Fibroblast of the aortic adventitia (primary cell): ENCODE data around the gene IL27RA. TPM values are rescaled to one million over a fixed set of nuclear protein-coding genes. Genes with fewer than 3 reads are reported as not detected.

Experiments
- DNase-seq: peaks from one replicate; pipeline ENCODE4 v3.0.0-alpha.2; 2010; ENCODE audit warnings: low read depth
- H3K4me3 ChIP-seq: 2 replicates; pipeline ENCODE4 v1.5.1; 2011; ENCODE audit warnings: low read depth, mild to moderate bottlenecking, control low read depth, low read length, moderate library complexity
- CTCF ChIP-seq: IDR thresholded peaks from 2 replicates; pipeline ENCODE4 v1.5.1; 2011; ENCODE audit warnings: mild to moderate bottlenecking, low read length, control low read depth, inconsistent platforms; ENCODE audit not compliant: insufficient read depth
- total RNA-seq: library from RNA; depleted of rRNA; stranded (reverse); fragments of >200 nt; gene quantifications from 2 replicates; pipeline ENCODE4 v1.2.3, GENCODE V29; 2012; ENCODE audit warnings: low replicate concordance

Gene IL27RA
- total RNA-seq, 1 donor, result 0.63 TPM

GRCh38 chr19:13993590-13994300 lies 37.8 kb upstream of the IL27RA start:
- no peak overlapping the region for H3K4me3 ChIP-seq
- TF ChIP-seq CTCF, result no peak
- no peak for DNase-seq

DNA sequence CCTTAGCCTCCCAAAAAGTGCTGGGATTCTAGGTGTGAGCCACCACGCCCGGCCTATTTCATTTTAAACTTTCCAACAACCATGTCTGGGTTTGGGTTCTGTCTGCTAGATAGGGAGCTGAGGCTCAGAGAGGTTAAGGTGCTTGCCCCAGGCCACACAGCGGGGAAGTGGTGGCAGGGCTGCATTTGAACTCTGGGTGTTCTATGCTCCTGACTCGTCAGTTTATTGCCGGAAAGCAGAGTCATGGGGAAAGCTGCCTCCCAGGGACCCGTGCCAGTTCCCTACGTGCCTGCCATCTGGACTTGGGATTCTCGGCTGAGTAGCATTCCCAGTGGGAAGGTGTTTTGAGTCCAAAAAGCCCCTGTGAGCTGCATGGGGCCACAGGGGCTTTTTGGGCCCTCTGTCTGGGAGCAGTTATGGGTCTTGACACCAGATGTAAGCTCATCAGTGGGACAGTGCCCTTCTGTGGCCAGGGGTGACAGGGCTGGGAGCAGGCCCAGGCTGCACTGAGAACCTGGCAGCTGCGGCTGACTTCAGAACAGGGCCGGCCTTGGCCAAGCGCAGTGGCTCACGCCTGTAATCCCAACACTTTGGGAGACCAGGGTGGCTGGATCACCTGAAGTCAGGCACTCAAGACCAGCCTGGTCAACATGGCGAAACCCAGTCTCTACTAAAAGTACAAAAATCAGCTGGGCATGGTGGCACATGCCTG lies 36.4 kb upstream of the IL27RA start:
- H3K4me3 ChIP-seq, result no peak overlapping the region
- TF ChIP-seq CTCF, result no peak
- peak; percentile 60 for DNase-seq

DNA sequence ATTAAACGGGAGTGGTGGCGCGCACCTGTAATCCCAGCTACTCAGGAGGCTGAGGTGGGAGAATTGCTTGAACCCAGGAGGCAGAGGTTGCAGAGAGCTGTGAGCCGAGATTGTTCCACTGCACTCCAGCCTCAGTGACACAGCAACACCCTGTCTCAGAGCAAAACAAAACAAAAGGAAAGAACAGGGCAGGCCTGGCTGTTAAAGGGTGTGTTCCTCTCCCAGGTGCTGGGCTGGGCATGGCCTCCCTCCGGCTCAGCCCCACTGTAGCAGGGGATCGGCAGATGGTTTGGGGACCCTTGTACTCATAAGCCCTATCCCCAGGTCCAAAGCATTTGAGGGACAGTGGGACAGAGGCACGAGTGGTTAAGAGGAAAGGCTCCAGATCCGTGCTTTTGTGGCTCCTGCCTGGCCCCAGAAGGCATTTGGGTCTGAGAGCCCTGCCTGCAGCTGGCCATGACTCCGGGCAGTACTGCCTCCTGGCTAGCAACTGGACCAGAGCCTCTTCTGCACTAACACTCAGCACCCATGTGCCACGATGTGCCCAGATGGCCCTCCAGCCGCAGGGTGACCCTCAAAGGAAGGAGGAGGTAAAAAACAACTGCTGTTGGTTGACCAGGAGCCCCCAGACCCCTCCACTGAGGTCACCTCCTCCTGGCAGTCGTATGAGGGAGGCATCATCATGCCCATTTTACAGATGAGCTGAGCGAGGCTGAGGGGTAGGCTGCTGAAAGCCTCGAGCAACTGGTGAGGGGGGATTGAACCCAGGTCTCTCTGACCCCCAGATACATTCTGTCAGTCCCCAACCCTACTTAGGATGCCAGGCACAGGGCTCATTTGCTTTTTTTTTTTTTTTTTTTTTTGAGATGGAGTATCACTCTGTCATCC lies 35.4 kb upstream of the IL27RA start:
- H3K4me3 ChIP-seq, result no peak overlapping the region
- DNase-seq, result no peak
- TF ChIP-seq CTCF, result no peak

DNA sequence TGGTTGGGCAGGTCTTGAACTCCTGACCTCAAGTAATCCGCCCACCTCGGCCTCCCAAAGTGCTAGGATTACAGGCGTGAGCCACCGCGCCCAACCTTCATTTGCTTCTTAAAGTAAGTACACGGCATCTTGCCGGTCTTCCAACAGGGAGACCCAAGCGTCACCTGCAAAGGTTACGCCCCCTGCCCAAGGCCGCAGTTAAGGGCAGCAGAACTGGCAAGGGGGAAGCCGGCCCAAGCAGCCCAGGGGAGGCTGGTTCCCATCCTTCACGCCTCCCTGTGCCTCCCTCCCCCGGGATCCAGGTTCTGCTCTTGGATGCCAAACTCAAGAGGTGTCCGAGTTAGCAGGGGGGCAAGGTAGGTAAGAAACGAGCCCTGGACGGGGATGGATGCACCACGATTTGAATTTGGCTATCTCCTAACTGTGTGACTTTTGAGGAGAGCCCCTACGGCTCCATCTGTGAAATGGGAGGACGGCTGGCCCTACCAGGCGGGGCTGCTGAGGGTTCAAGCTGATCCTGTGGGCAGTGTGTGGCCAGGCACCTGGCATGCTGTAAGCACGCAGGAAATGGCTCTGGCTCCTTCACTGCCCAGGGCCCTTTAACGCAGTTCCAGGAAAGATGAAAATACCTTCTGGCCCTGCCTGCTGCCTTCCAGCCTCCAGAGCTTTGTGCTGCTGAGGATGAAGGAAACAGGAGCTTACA lies 34.5 kb upstream of the IL27RA start:
- DNase-seq, result no peak
- TF ChIP-seq CTCF, result no peak
- H3K4me3 ChIP-seq, result no peak overlapping the region

GRCh38 chr19:13997631-13997962 lies 34.0 kb upstream of the IL27RA start:
- DNase-seq, result no peak
- TF ChIP-seq CTCF, result no peak

GRCh38 chr19:13998426-13998825 lies 33.1 kb upstream of the IL27RA start:
- TF ChIP-seq CTCF, result no peak
- no peak for DNase-seq

More at GRCh38 chr19:13997631-13997962, 34.0 kb upstream of the IL27RA start:
- no peak overlapping the region for H3K4me3 ChIP-seq

More at GRCh38 chr19:13998426-13998825, 33.1 kb upstream of the IL27RA start:
- no peak overlapping the region for H3K4me3 ChIP-seq
